ENCODE data around the gene MUC5AC. TPM values are rescaled to one million over a fixed set of nuclear protein-coding genes. Genes with fewer than 3 reads are reported as not detected.

MUC5AC gene
- total RNA-seq, 6 experiments from 2014 or later: not detected

- Mint-ChIP-seq H3K9me3 (0 out of 2 replicates have a peak, but pooled peaks cover 5% of the 10 kb centered on the region), H3K27me3 (ENCODE audit: insufficient read depth) (peaks cover 12% of the 10 kb centered on the region), H3K4me3 (no peak overlapping the region), H3K27ac (no peak overlapping the region), H3K36me3 (ENCODE audit: low read depth) (no peaks in the 10 kb centered on the region), H3K4me1 (ENCODE audit: low read depth) (no peaks in the 10 kb centered on the region)
- no peak for TF ChIP-seq CTCF (IDR thresholded peaks at IDR 0.05)
- DNase-seq: no peak
Observed at GRCh38 chr11:1165256-1166041, 7.7 kb downstream of the MUC5AC start.

- no peak overlapping the region for H3K27ac Mint-ChIP-seq
- H3K4me1 Mint-ChIP-seq (ENCODE audit: low read depth): no peaks in the 10 kb centered on the region
- no peak for TF ChIP-seq CTCF (IDR thresholded peaks at IDR 0.05)
- H3K27me3 Mint-ChIP-seq (ENCODE audit: insufficient read depth): peaks cover 11% of the 10 kb centered on the region
- no peak for DNase-seq
- peaks cover 12% of the 10 kb centered on the region for H3K9me3 Mint-ChIP-seq
- H3K4me3 Mint-ChIP-seq: no peak overlapping the region
- H3K36me3 Mint-ChIP-seq (ENCODE audit: low read depth): no peaks in the 10 kb centered on the region
Observed at GRCh38 chr11:1167256-1167655, 9.5 kb downstream of the MUC5AC start.

- no peaks in the 10 kb centered on the region for H3K36me3 Mint-ChIP-seq (ENCODE audit: low read depth)
- no peaks in the 10 kb centered on the region for H3K4me1 Mint-ChIP-seq (ENCODE audit: low read depth)
- TF ChIP-seq CTCF (IDR thresholded peaks at IDR 0.05): no peak
- H3K9me3 Mint-ChIP-seq: peaks cover 12% of the 10 kb centered on the region
- H3K27ac Mint-ChIP-seq: no peak overlapping the region
- DNase-seq: no peak
- H3K4me3 Mint-ChIP-seq: no peak overlapping the region
- H3K27me3 Mint-ChIP-seq (ENCODE audit: insufficient read depth): peaks cover 7% of the 10 kb centered on the region; the same call in 1 of the 2 replicates
Observed at GRCh38 chr11:1167751-1168231, 10.0 kb downstream of the MUC5AC start.

GRCh38 chr11:1168256-1168655 is 10.5 kb downstream of the MUC5AC start:
- Mint-ChIP-seq H3K9me3 (peaks cover 12% of the 10 kb centered on the region), H3K36me3 (ENCODE audit: low read depth) (no peaks in the 10 kb centered on the region), H3K27me3 (ENCODE audit: insufficient read depth) (peaks cover 7% of the 10 kb centered on the region; the same call in 1 of the 2 replicates), H3K4me1 (ENCODE audit: low read depth) (no peaks in the 10 kb centered on the region), H3K4me3 (no peak overlapping the region), H3K27ac (no peak overlapping the region)
- no peak for DNase-seq
- no peak for TF ChIP-seq CTCF (IDR thresholded peaks at IDR 0.05)

GRCh38 chr11:1168721-1169161 is 11.0 kb downstream of the MUC5AC start:
- H3K4me1 Mint-ChIP-seq (ENCODE audit: low read depth): no peaks in the 10 kb centered on the region
- H3K9me3 Mint-ChIP-seq: peaks cover 12% of the 10 kb centered on the region
- no peak for DNase-seq
- TF ChIP-seq CTCF (IDR thresholded peaks at IDR 0.05): no peak
- peaks cover 7% of the 10 kb centered on the region; the same call in 1 of the 2 replicates for H3K27me3 Mint-ChIP-seq (ENCODE audit: insufficient read depth)
- H3K27ac Mint-ChIP-seq: no peak overlapping the region
- H3K36me3 Mint-ChIP-seq (ENCODE audit: low read depth): no peaks in the 10 kb centered on the region
- no peak overlapping the region for H3K4me3 Mint-ChIP-seq

All from HFFc6 (cell line).